GM12801 (cell line): Measurements from ENCODE around the gene RETNLB.

Source experiments
- CTCF ChIP-seq: IDR thresholded peaks from one replicate; pipeline ENCODE4 v1.5.1; 2011; ENCODE audit warnings: control low read depth; ENCODE audit not compliant: insufficient read length; ENCODE audit errors: extremely low read depth

Gene RETNLB

GRCh38 chr3:108757404-108757982 lies at the start of gene RETNLB:
TSS of gene RETNLB (minus strand) at chr3:108757410. CDS start at chr3:108757185, 225 bp downstream.
- TF ChIP-seq CTCF, result no peak

- TF ChIP-seq CTCF, result no peak
These were observed 49.1 kb upstream of the RETNLB start for GRCh38 chr3:108806316-108806715.

GRCh38 chr3:108804966-108805365 lies 47.8 kb upstream of the RETNLB start:
- TF ChIP-seq CTCF, result no peak

- no peak for TF ChIP-seq CTCF
These were observed 47.2 kb upstream of the RETNLB start for GRCh38 chr3:108804437-108804836.

- TF ChIP-seq CTCF, result no peak
These were observed 34.3 kb upstream of the RETNLB start for GRCh38 chr3:108791473-108791872.

- no peak for TF ChIP-seq CTCF
These were observed 23.0 kb upstream of the RETNLB start for GRCh38 chr3:108780235-108780634.

- no peak for TF ChIP-seq CTCF
These were observed 22.3 kb upstream of the RETNLB start for GRCh38 chr3:108779496-108779895.
